MM.1S (cell line): ENCODE results near the gene TRIM42.

Experiments
- DNase-seq: peaks from one replicate; pipeline ENCODE4 v3.0.0-alpha.2; 2015
- H2AFZ ChIP-seq: fragments of 300-600 bp; sonication (generic); 2 replicates; pipeline ENCODE4 v1.6.0; 2016; ENCODE audit warnings: antibody characterized with exemption, low read length
- H3F3A ChIP-seq: fragments of 300-600 bp; sonication (generic); 2 replicates; pipeline ENCODE4 v1.6.1; 2016; ENCODE audit warnings: mild to moderate bottlenecking, antibody characterized with exemption, low read length, moderate library complexity, mixed read lengths; ENCODE audit not compliant: insufficient read depth
- H3K27ac ChIP-seq: fragments of 300-600 bp; sonication (generic); 2 replicates; pipeline ENCODE4 v1.5.1; 2016; ENCODE audit warnings: mild to moderate bottlenecking, low read length
- H3K27me3 ChIP-seq: fragments of 300-600 bp; sonication (generic); replicated peaks from 2 replicates; pipeline ENCODE4 v1.6.0; 2016; ENCODE audit warnings: low read length; ENCODE audit not compliant: insufficient read depth
- H3K36me3 ChIP-seq: fragments of 300-600 bp; sonication (generic); replicated peaks from 2 replicates; pipeline ENCODE4 v1.6.1; 2016; ENCODE audit warnings: mild to moderate bottlenecking, low read length, mixed read lengths; ENCODE audit not compliant: insufficient read depth
- H3K4me1 ChIP-seq: fragments of 300-600 bp; sonication (generic); 2 replicates; pipeline ENCODE4 v1.6.1; 2016; ENCODE audit warnings: low read length, mixed read lengths
- H3K4me2 ChIP-seq: fragments of 300-600 bp; sonication (generic); 2 replicates; pipeline ENCODE4 v1.6.0; 2016; ENCODE audit warnings: low read depth, low read length
- H3K4me3 ChIP-seq: fragments of 300-600 bp; sonication (generic); 2 replicates; pipeline ENCODE4 v1.5.1; 2016; ENCODE audit warnings: low read length, mixed read lengths
- H3K79me2 ChIP-seq: fragments of 300-600 bp; sonication (generic); 2 replicates; pipeline ENCODE4 v1.6.1; 2016; ENCODE audit warnings: mixed run types, low read length, mixed read lengths
- H3K9ac ChIP-seq: fragments of 300-600 bp; sonication (generic); 2 replicates; pipeline ENCODE4 v1.6.1; 2016; ENCODE audit warnings: low read length, mixed read lengths
- H3K9me2 ChIP-seq: fragments of 300-600 bp; sonication (generic); replicated peaks from 2 replicates; pipeline ENCODE4 v1.6.1; 2016; ENCODE audit warnings: mild to moderate bottlenecking, low read length, mixed read lengths; ENCODE audit not compliant: insufficient read depth
- H3K9me3 ChIP-seq: fragments of 300-600 bp; sonication (generic); replicated peaks from 2 replicates; pipeline ENCODE4 v1.6.1; 2016; ENCODE audit warnings: mild to moderate bottlenecking, low read length, mixed read lengths; ENCODE audit not compliant: insufficient read depth
- H4K20me1 ChIP-seq: fragments of 300-600 bp; sonication (generic); 2 replicates; pipeline ENCODE4 v1.6.1; 2016; ENCODE audit warnings: mild to moderate bottlenecking, low read length, moderate library complexity, mixed read lengths; ENCODE audit not compliant: insufficient read depth
- CTCF ChIP-seq: fragments of 300-600 bp; sonication (generic); IDR thresholded peaks from 2 replicates; pipeline ENCODE4 v1.5.1; 2016; ENCODE audit warnings: antibody characterized with exemption, low read length, mixed read lengths
- EZH2 ChIP-seq: fragments of 300-600 bp; sonication (generic); optimal IDR thresholded peaks from 2 replicates; pipeline ENCODE3; 2017; ENCODE audit warnings: low read depth, mild to moderate bottlenecking, antibody characterized with exemption, low read length, mixed read lengths
- EZH2phosphoT487 ChIP-seq: fragments of 300-600 bp; sonication (generic); IDR thresholded peaks from 2 replicates; pipeline ENCODE4 v1.6.1; 2018; ENCODE audit warnings: antibody characterized with exemption, low read length

TRIM42 gene

GRCh38 chr3:140748903-140749302, 71.0 kb downstream of the TRIM42 start:
- Histone ChIP-seq H3K36me3 (no peaks in the 10 kb centered on the region), H4K20me1 (no peaks in the 10 kb centered on the region), H3K4me3 (no peak overlapping the region), H3K9me2 (no peaks in the 10 kb centered on the region), H3K9me3 (no peaks in the 10 kb centered on the region), H3K79me2 (no peaks in the 10 kb centered on the region), H3K27me3 (no peaks in the 10 kb centered on the region), H3K4me1 (peaks cover 25% of the 10 kb centered on the region), H3F3A (peaks cover 3% of the 10 kb centered on the region), H2AFZ (no peak overlapping the region), H3K9ac (no peak overlapping the region), H3K4me2 (no peak overlapping the region), H3K27ac (no peak overlapping the region)
- no peak for DNase-seq
- TF ChIP-seq EZH2 (no peak), EZH2phosphoT487 (no peak), CTCF (no peak)
